CD14-positive monocyte (primary cell): ENCODE results near the gene PFN3. TPM values are rescaled to one million over a fixed set of nuclear protein-coding genes. Genes with fewer than 3 reads are reported as not detected.

Experiments
- DNase-seq, 3 donors: peaks; one replicate each; pipeline ENCODE4 v3.0.0-alpha.2; 2011 to 2022
- H2AFZ ChIP-seq: 2 replicates; pipeline ENCODE4 v1.6.0; 2012; ENCODE audit warnings: mild to moderate bottlenecking, low read depth, low read length, inconsistent platforms; ENCODE audit not compliant: insufficient read depth, poor library complexity, severe bottlenecking
- H3K27ac ChIP-seq, 2 donors: 1 replicate in 1 of 2; 2 replicates in 1 of 2; pipeline ENCODE4 v1.5.1; 2012 to 2013; ENCODE audit warnings: low read length in 2 of 2, control low read depth in 1 of 2, inconsistent platforms in 1 of 2, low read depth in 1 of 2, mild to moderate bottlenecking in 1 of 2
- H3K27me3 ChIP-seq, 2 donors: one replicate each; pipeline versions ENCODE4 v1.6.0 to v1.6.1; 2011 to 2013; ENCODE audit warnings: low read length in 2 of 2; ENCODE audit not compliant: control insufficient read depth in 2 of 2, insufficient read depth in 2 of 2
- H3K36me3 ChIP-seq, 2 donors: replicated peaks in 1 of 2; 1 replicate in 1 of 2; 2 replicates in 1 of 2; pipeline versions ENCODE4 v1.5.1 to v1.6.1; 2012 to 2013; ENCODE audit warnings: low read length in 2 of 2, control low read depth in 1 of 2, inconsistent platforms in 1 of 2, mild to moderate bottlenecking in 1 of 2; ENCODE audit not compliant: insufficient read depth in 2 of 2, control insufficient read depth in 1 of 2
- H3K4me1 ChIP-seq, 2 donors: 1 replicate in 1 of 2; 2 replicates in 1 of 2; pipeline versions ENCODE4 v1.5.1 to v1.6.1; 2012 to 2013; ENCODE audit warnings: low read length in 2 of 2, control low read depth in 1 of 2, inconsistent platforms in 1 of 2, mild to moderate bottlenecking in 1 of 2, moderate library complexity in 1 of 2; ENCODE audit not compliant: insufficient read depth in 2 of 2, control insufficient read depth in 1 of 2
- H3K4me2 ChIP-seq: replicated peaks from 2 replicates; pipeline ENCODE3; 2012; ENCODE audit warnings: low read length, moderate library complexity, mild to moderate bottlenecking; ENCODE audit not compliant: poor library complexity, severe bottlenecking; ENCODE audit errors: extremely low read depth
- H3K4me3 ChIP-seq, 3 experiments: fragments of 200-600 bp in 1 of 3; sonication (generic) in 1 of 3; replicated peaks in 1 of 3; 1 replicate in 2 of 3; 2 replicates in 1 of 3; pipeline ENCODE4 v1.5.1; 2011 to 2013; ENCODE audit warnings: low read length in 3 of 3, mild to moderate bottlenecking in 3 of 3, control low read depth in 2 of 3, low read depth in 2 of 3, inconsistent platforms in 1 of 3, moderate library complexity in 1 of 3
- H3K79me2 ChIP-seq: 2 replicates; pipeline ENCODE4 v1.6.0; 2012; ENCODE audit warnings: mild to moderate bottlenecking, control low read depth, inconsistent platforms, low read length, moderate library complexity; ENCODE audit not compliant: insufficient read depth
- H3K9ac ChIP-seq: 2 replicates; pipeline ENCODE4 v1.6.0; 2017; ENCODE audit warnings: low read length, mild to moderate bottlenecking; ENCODE audit not compliant: insufficient read depth, poor library complexity, severe bottlenecking
- H3K9me3 ChIP-seq, 2 donors: replicated peaks in 1 of 2; 1 replicate in 1 of 2; 2 replicates in 1 of 2; pipeline versions ENCODE4 v1.5.1 to v1.6.1; 2012 to 2013; ENCODE audit warnings: low read length in 2 of 2, control low read depth in 1 of 2; ENCODE audit not compliant: control insufficient read depth in 1 of 2, insufficient read depth in 1 of 2
- H4K20me1 ChIP-seq: 2 replicates; pipeline ENCODE4 v1.6.0; 2012; ENCODE audit warnings: mild to moderate bottlenecking, low read length, control low read depth, moderate library complexity; ENCODE audit not compliant: insufficient read depth
- H3K27ac Mint-ChIP-seq, 7 donors: one replicate each; pipeline ENCODE4 v1.8.0; 2020; ENCODE audit warnings: mild to moderate bottlenecking in 7 of 7, mixed read lengths in 7 of 7, moderate library complexity in 6 of 7, inconsistent platforms in 2 of 7
- H3K27me3 Mint-ChIP-seq, 3 donors: one replicate each; pipeline ENCODE4 v1.8.0; 2021 to 2022; ENCODE audit warnings: low read depth in 3 of 3, mild to moderate bottlenecking in 3 of 3, mixed read lengths in 3 of 3, moderate library complexity in 3 of 3, inconsistent platforms in 1 of 3
- H3K36me3 Mint-ChIP-seq, 2 donors: one replicate each; pipeline ENCODE4 v1.8.0; 2020; ENCODE audit warnings: mixed read lengths in 2 of 2, inconsistent platforms in 1 of 2, mild to moderate bottlenecking in 1 of 2
- H3K4me1 Mint-ChIP-seq: one replicate; pipeline ENCODE4 v1.8.0; 2020; ENCODE audit warnings: mild to moderate bottlenecking, mixed read lengths
- H3K4me3 Mint-ChIP-seq, 2 donors: one replicate each; pipeline ENCODE4 v1.8.0; 2020; ENCODE audit warnings: mild to moderate bottlenecking in 2 of 2, mixed read lengths in 2 of 2, moderate library complexity in 1 of 2
- H3K9me3 Mint-ChIP-seq, 7 donors: one replicate each; pipeline ENCODE4 v1.8.0; 2020 to 2022; ENCODE audit warnings: mixed read lengths in 7 of 7, mild to moderate bottlenecking in 6 of 7, moderate library complexity in 6 of 7, inconsistent platforms in 2 of 7
- CTCF ChIP-seq: fragments of 200-600 bp; IDR thresholded peaks from one replicate; pipeline ENCODE4 v1.8.0; 2022; ENCODE audit warnings: antibody characterized with exemption, mild to moderate bottlenecking
- WGBS: methylation state at CpG from one replicate; pipeline ENCODE4 v1.1.5; 2013; ENCODE audit warnings: missing lambda C conversion rate; ENCODE audit not compliant: insufficient coverage; 5-methylcytosine and 5-hydroxymethylcytosine counted together
- intact Hi-C, 2 donors: fragments of 100-400 bp; cut with micrococcal nuclease; formaldehyde crosslinking; loops; one replicate each; pipeline versions ENCODE4 v1.15.0 to v1.15.1; 2023
- polyA plus RNA-seq, 3 donors: library from polyadenylated mRNA; depleted of rRNA in 1 of 3; unstranded in 2 of 3; stranded (reverse) in 1 of 3; fragments of 300-500 nt in 2 of 3; fragments of >200 nt in 1 of 3; fragmentation: Illumina TruSeq in 2 of 3; gene quantifications; 1 replicate in 2 of 3; 2 replicates in 1 of 3; pipeline ENCODE4 v1.2.3, GENCODE V29; 2012 to 2021

PFN3 gene
- polyA plus RNA-seq, 3 donors = not detected

GRCh38 chr5:177371120-177372033 is 29.1 kb downstream of the PFN3 start:
- Mint-ChIP-seq H3K9me3 (peaks cover 0 to 3% (median 0%) of the 10 kb centered on the region in 7 donors), H3K4me3 (no peak overlapping the region), H3K36me3 (peaks cover 60 to 81% of the 10 kb centered on the region in 2 donors), H3K27me3 (peaks cover 0 to 10% (median 3%) of the 10 kb centered on the region in 3 donors), H3K27ac (peak overlapping the region in 4 of 7 donors; percentile 10 to 66 (median 42)), H3K4me1 (peaks cover 47% of the 10 kb centered on the region)
- H3K27ac ChIP-seq = peak overlapping the region; percentile 12 to 45
- peak overlapping the region in 1 of 3 experiments; percentile 5 for H3K4me3 ChIP-seq
- H3K36me3 ChIP-seq = peaks cover 69 to 74% of the 10 kb centered on the region in 2 donors
- no peak overlapping the region for H2AFZ ChIP-seq
- no peaks in the 10 kb centered on the region for H3K9me3 ChIP-seq
- DNase-seq = no peak
- no peak overlapping the region for H3K9ac ChIP-seq
- peak overlapping the region; percentile 16 for H3K4me2 ChIP-seq
- WGBS = 56% methylated on average over 18 of the region's 26 CpGs
- H3K79me2 ChIP-seq = peaks cover 1% of the 10 kb centered on the region
- H4K20me1 ChIP-seq = peaks cover 75% of the 10 kb centered on the region
- peak; percentile 1 for TF ChIP-seq CTCF
- H3K4me1 ChIP-seq = peaks cover 24 to 39% of the 10 kb centered on the region in 2 donors
- intact Hi-C loops = loop anchor here in 1 of 2 donors (10.0 kb wide), 1 partner anchor 693 kb away; no protein-coding TSS in a partner anchor
- H3K27me3 ChIP-seq = no peaks in the 10 kb centered on the region

GRCh38 chr5:177370488-177371119 is 29.9 kb downstream of the PFN3 start:
- no peak overlapping the region for H2AFZ ChIP-seq
- H4K20me1 ChIP-seq = peaks cover 83% of the 10 kb centered on the region
- peak; percentile 42 for TF ChIP-seq CTCF
- WGBS = 14% methylated on average over 35 of the region's 42 CpGs
- Mint-ChIP-seq H3K36me3 (peaks cover 64 to 87% of the 10 kb centered on the region in 2 donors), H3K4me3 (peak overlapping the region in 1 of 2 donors; percentile 30), H3K9me3 (peaks cover 0 to 3% (median 0%) of the 10 kb centered on the region in 7 donors), H3K27me3 (peaks cover 0 to 8% (median 0%) of the 10 kb centered on the region in 3 donors), H3K4me1 (peaks cover 52% of the 10 kb centered on the region), H3K27ac (no peak overlapping the region)
- DNase-seq = peak in 2 of 3 donors; percentile 49 to 55
- H3K4me1 ChIP-seq = peaks cover 24 to 44% of the 10 kb centered on the region in 2 donors
- peaks cover 8% of the 10 kb centered on the region for H3K79me2 ChIP-seq
- peaks cover 75 to 82% of the 10 kb centered on the region in 2 donors for H3K36me3 ChIP-seq
- no peaks in the 10 kb centered on the region for H3K9me3 ChIP-seq
- H3K4me2 ChIP-seq = no peak overlapping the region
- no peak overlapping the region for H3K4me3 ChIP-seq
- H3K9ac ChIP-seq = no peak overlapping the region
- no peak overlapping the region for H3K27ac ChIP-seq
- no peaks in the 10 kb centered on the region for H3K27me3 ChIP-seq
- intact Hi-C loops = loop anchor here in 1 of 2 donors (10.0 kb wide), 1 partner anchor 694 kb away; no protein-coding TSS in a partner anchor
